ENCODE measurements around the gene ASAP3. TPM values are rescaled to one million over a fixed set of nuclear protein-coding genes. Genes with fewer than 3 reads are reported as not detected.

ASAP3 gene
- total and polyA plus RNA-seq, 2 experiments from 2014 or later: 28.8 to 45.1 TPM

DNA sequence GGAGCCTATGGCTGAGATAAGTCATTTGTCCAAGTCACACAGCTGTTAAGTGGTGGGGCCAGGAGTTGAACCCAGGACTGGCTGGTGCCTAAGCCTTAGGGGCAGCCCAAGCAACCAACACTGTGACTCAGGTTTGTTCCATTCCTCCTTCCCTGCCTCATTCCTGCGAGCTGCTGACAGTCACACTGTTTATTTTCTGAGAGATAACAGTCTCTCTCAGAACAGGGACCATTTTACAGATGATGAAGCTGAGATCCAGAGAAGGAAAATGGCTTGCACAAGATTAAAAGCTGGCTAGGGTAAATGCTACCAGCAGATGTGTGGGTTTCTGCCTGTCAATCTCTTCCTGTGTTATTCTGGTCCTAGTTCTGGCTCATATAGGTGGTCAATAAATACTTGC is 35.1 kb downstream of the ASAP3 start:
- TF ChIP-seq, protein P1, sequence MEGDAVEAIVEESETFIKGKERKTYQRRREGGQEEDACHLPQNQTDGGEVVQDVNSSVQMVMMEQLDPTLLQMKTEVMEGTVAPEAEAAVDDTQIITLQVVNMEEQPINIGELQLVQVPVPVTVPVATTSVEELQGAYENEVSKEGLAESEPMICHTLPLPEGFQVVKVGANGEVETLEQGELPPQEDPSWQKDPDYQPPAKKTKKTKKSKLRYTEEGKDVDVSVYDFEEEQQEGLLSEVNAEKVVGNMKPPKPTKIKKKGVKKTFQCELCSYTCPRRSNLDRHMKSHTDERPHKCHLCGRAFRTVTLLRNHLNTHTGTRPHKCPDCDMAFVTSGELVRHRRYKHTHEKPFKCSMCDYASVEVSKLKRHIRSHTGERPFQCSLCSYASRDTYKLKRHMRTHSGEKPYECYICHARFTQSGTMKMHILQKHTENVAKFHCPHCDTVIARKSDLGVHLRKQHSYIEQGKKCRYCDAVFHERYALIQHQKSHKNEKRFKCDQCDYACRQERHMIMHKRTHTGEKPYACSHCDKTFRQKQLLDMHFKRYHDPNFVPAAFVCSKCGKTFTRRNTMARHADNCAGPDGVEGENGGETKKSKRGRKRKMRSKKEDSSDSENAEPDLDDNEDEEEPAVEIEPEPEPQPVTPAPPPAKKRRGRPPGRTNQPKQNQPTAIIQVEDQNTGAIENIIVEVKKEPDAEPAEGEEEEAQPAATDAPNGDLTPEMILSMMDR (IDR thresholded peaks at IDR 0.05; ENCODE audit: poor library complexity): no peak
- TF ChIP-seq EZH2 (IDR thresholded peaks at IDR 0.05; ENCODE audit: borderline replicate concordance) (no peak), EZH2phosphoT487 (IDR thresholded peaks at IDR 0.05; ENCODE audit: low read depth, severe bottlenecking, unreplicated experiment) (no peak)
- WGBS (ENCODE audit: low lambda C conversion rate, missing lambda C conversion rate): 64% methylated on average over 1 of the region's 1 CpG

DNA sequence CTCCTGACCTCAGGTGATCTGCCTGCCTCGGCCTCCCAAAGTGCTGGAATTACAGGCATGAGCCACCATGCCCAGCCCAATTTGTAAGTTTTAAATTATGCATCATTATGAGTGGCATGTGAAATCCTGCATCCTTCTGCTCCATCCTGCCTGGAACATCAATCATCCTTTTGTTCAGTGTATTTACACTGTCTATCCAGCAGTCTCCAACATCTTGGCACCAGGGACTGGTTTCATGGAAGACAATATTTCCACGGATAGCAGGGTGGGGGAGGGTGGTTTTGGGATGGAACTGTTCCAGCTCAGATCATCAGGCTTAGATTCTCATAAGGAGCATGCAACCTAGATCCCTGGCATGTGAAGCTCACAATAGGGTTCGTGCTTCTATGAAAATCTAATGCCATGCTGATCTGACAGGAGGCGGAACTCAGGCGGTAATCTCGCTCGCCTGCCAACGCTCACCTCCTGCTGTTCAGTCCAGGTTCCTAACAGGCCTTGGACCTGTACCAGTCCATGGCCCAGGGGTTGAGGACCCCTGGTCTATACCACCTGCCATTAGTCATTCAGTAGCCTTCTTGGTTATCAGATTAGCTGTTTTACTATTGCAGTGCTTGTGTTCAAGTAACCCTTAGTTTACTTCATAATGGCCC is 37.2 kb downstream of the ASAP3 start:
- 96% methylated on average over 8 of the region's 8 CpGs for WGBS (ENCODE audit: low lambda C conversion rate, missing lambda C conversion rate)
- TF ChIP-seq EZH2phosphoT487 (IDR thresholded peaks at IDR 0.05; ENCODE audit: low read depth, severe bottlenecking, unreplicated experiment) (no peak), EZH2 (IDR thresholded peaks at IDR 0.05; ENCODE audit: borderline replicate concordance) (no peak)
- TF ChIP-seq, protein P1 (IDR thresholded peaks at IDR 0.05; ENCODE audit: poor library complexity): no peak
- no peaks in the 10 kb centered on the region for H3K4me1 ChIP-seq (ENCODE audit: insufficient read depth)
- no peaks in the 10 kb centered on the region for H4K20me1 ChIP-seq (ENCODE audit: insufficient read depth, poor library complexity, severe bottlenecking)
- H3K4me2 ChIP-seq: no peak overlapping the region
- no peak overlapping the region for H2AFZ ChIP-seq
- no peaks in the 10 kb centered on the region for H3K79me2 ChIP-seq
- H3K9me3 ChIP-seq (ENCODE audit: low read depth): no peaks in the 10 kb centered on the region
- H3K36me3 ChIP-seq (replicated peaks; ENCODE audit: insufficient read depth, low read depth): no peaks in the 10 kb centered on the region
- H3K27me3 ChIP-seq: no peaks in the 10 kb centered on the region
- H3K27ac ChIP-seq: no peak overlapping the region
- no peak overlapping the region for H3K4me3 ChIP-seq
- no peaks in the 10 kb centered on the region for H3K9me2 ChIP-seq (replicated peaks; ENCODE audit: insufficient read depth)
- no peak for DNase-seq (ENCODE audit: low spot score)

More for the DNA sequence above, 35.1 kb downstream of the ASAP3 start:
- H3K4me3 ChIP-seq: no peak overlapping the region
- no peak overlapping the region for H2AFZ ChIP-seq
- H3K27ac ChIP-seq: no peak overlapping the region
- H3K79me2 ChIP-seq: no peaks in the 10 kb centered on the region
- no peaks in the 10 kb centered on the region for H3K9me2 ChIP-seq (replicated peaks; ENCODE audit: insufficient read depth)
- no peaks in the 10 kb centered on the region for H3K4me1 ChIP-seq (ENCODE audit: insufficient read depth)
- no peaks in the 10 kb centered on the region for H3K9me3 ChIP-seq (ENCODE audit: low read depth)
- no peaks in the 10 kb centered on the region for H4K20me1 ChIP-seq (ENCODE audit: insufficient read depth, poor library complexity, severe bottlenecking)
- no peak overlapping the region for H3K4me2 ChIP-seq
- H3K36me3 ChIP-seq (replicated peaks; ENCODE audit: insufficient read depth, low read depth): no peaks in the 10 kb centered on the region
- no peaks in the 10 kb centered on the region for H3K27me3 ChIP-seq
- DNase-seq (ENCODE audit: low spot score): no peak

DNA sequence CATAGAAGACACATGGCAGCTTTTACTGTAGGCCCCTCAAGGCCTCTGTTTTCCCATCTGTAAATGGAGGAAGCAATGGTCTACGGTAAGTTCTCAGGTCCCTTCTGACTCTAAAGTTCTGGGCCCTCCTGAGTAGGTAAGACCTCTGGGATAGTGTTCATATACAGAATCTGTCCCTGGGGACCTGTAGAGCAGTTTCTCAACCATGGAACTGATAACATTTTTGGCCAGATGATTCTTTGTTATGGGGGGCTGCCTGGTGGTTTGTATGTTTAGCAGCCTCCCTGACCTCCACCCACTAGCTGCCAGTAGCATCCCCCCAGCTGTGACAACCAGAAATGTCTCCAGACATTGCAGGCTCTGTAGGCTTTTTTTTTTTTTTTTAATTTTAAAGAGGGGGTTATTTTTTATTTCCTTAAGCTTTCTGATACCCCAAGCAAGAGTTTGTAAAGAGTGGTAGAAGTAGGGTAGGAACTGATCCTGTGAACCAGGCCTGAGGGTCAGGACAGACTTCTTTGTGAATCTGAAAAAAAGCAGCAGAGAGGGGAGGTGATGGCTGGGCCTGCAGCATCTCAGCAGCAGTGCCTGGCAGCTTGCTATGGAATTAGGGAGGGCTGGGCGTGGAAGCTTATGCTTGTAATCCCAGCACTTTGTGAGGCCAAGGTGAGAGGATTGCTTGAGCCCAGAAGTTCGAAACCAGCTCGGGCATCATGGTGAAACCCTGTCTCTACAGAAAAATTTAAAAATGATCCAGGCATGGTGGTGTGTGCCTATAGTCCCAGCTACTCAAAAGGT is 39.2 kb downstream of the ASAP3 start:
- Histone ChIP-seq H3K27me3 (no peaks in the 10 kb centered on the region), H3K4me3 (no peak overlapping the region), H3K9me2 (replicated peaks; ENCODE audit: insufficient read depth) (no peaks in the 10 kb centered on the region), H3K36me3 (replicated peaks; ENCODE audit: insufficient read depth, low read depth) (no peaks in the 10 kb centered on the region), H3K27ac (peak overlapping the region; percentile 61), H3K4me2 (no peak overlapping the region), H3K79me2 (no peaks in the 10 kb centered on the region), H2AFZ (no peak overlapping the region), H3K4me1 (ENCODE audit: insufficient read depth) (no peaks in the 10 kb centered on the region), H4K20me1 (ENCODE audit: insufficient read depth, poor library complexity, severe bottlenecking) (no peaks in the 10 kb centered on the region), H3K9me3 (ENCODE audit: low read depth) (no peaks in the 10 kb centered on the region)
- DNase-seq (ENCODE audit: low spot score): no peak
- TF ChIP-seq EZH2 (IDR thresholded peaks at IDR 0.05; ENCODE audit: borderline replicate concordance) (no peak), EZH2phosphoT487 (IDR thresholded peaks at IDR 0.05; ENCODE audit: low read depth, severe bottlenecking, unreplicated experiment) (no peak)
- TF ChIP-seq, protein P1 (IDR thresholded peaks at IDR 0.05; ENCODE audit: poor library complexity): no peak
- 92% methylated on average over 4 of the region's 4 CpGs for WGBS (ENCODE audit: low lambda C conversion rate, missing lambda C conversion rate)

All from hepatocyte (in vitro differentiated cells).